Activated CD4-positive, CD25-positive, alpha-beta regulatory T cell treated with anti-CD3 and anti-CD28 coated beads, Interleukin-2, amount 50 U/mL, for 16 hours (primary cell): Measurements from ENCODE around the gene CD63.

Experiments used
- DNase-seq: peaks from one replicate; pipeline ENCODE4 v3.0.0-alpha.2; 2020; ENCODE audit warnings: low read depth, low spot score

CD63 gene

GRCh38 chr12:55705782-55706402 is 22.9 kb downstream of the CD63 start:
- no peak for DNase-seq

GRCh38 chr12:55704824-55705718 is 23.7 kb downstream of the CD63 start:
- DNase-seq = no peak

GRCh38 chr12:55703901-55704761 is 24.7 kb downstream of the CD63 start:
- no peak for DNase-seq

GRCh38 chr12:55703288-55703687 is 25.5 kb downstream of the CD63 start:
- DNase-seq = no peak

- no peak for DNase-seq
Observed at GRCh38 chr12:55702861-55703260, 25.9 kb downstream of the CD63 start.

GRCh38 chr12:55700255-55701018 is 28.4 kb downstream of the CD63 start:
- DNase-seq = no peak

GRCh38 chr12:55699471-55700055 is 29.2 kb downstream of the CD63 start:
- no peak for DNase-seq

GRCh38 chr12:55698965-55699364 is 29.8 kb downstream of the CD63 start:
- DNase-seq = no peak

GRCh38 chr12:55698241-55698955 is 30.4 kb downstream of the CD63 start:
- DNase-seq = no peak

- DNase-seq = no peak
Observed at GRCh38 chr12:55697686-55698085, 31.1 kb downstream of the CD63 start.

- no peak for DNase-seq
Observed at GRCh38 chr12:55696796-55697462, 31.9 kb downstream of the CD63 start.

GRCh38 chr12:55696141-55696540 is 32.7 kb downstream of the CD63 start:
- DNase-seq = no peak

GRCh38 chr12:55695349-55695748 is 33.5 kb downstream of the CD63 start:
- DNase-seq = no peak

GRCh38 chr12:55694651-55695050 is 34.2 kb downstream of the CD63 start:
- DNase-seq = no peak

- DNase-seq = no peak
Observed at GRCh38 chr12:55694188-55694515, 34.7 kb downstream of the CD63 start.

- DNase-seq = no peak
Observed at GRCh38 chr12:55693323-55694187, 35.3 kb downstream of the CD63 start.

- no peak for DNase-seq
Observed at GRCh38 chr12:55692631-55693322, 36.0 kb downstream of the CD63 start.
